Mononuclear cell (primary cell): ENCODE measurements around the gene ADGRB3. TPM values are rescaled to one million over a fixed set of nuclear protein-coding genes. Genes with fewer than 3 reads are reported as not detected.

ENCODE experiments used
- H3K27me3 ChIP-seq: 2 replicates; pipeline ENCODE4 v1.6.0; 2011; ENCODE audit warnings: low read length, control low read depth; ENCODE audit not compliant: insufficient read depth
- H3K4me1 ChIP-seq: 2 replicates; pipeline ENCODE4 v1.5.1; 2011; ENCODE audit warnings: mild to moderate bottlenecking, low read length, control low read depth; ENCODE audit not compliant: insufficient read depth
- H3K4me3 ChIP-seq: 2 replicates; pipeline ENCODE4 v1.5.1; 2011; ENCODE audit warnings: mild to moderate bottlenecking, low read length, moderate library complexity
- H3K9me3 ChIP-seq: 2 replicates; pipeline ENCODE4 v1.5.1; 2011; ENCODE audit warnings: low read depth, mild to moderate bottlenecking, control low read depth, low read length
- total RNA-seq: library from RNA; depleted of rRNA; stranded (reverse); fragments of >200 nt; gene quantifications from one replicate; pipeline ENCODE4 v1.2.3, GENCODE V29; 2012

ADGRB3 gene
- total RNA-seq, 1 donor, result 0.10 TPM

DNA sequence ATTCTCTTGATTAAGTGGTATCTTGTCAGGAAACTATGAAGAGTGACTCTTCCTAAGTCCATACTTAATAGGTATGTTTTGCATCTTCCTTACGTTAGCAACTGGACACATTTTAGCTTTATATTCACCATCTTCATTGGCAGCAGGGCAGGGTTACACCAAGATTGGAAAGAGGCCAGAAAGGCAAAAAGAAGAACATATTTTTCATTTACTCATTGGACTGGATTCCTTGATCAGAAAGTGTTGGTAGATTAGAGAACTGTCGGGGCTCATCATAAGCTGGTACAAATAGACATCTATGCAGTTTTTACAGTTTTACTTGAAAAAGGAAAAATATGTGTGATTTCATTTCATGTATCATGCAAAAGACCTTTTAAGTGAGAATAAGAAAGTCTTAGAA, 696.8 kb downstream of the ADGRB3 start:
- H3K4me3 ChIP-seq, result no peak overlapping the region
- H3K9me3 ChIP-seq, result no peaks in the 10 kb centered on the region
- H3K27me3 ChIP-seq, result no peaks in the 10 kb centered on the region
- no peaks in the 10 kb centered on the region for H3K4me1 ChIP-seq

DNA sequence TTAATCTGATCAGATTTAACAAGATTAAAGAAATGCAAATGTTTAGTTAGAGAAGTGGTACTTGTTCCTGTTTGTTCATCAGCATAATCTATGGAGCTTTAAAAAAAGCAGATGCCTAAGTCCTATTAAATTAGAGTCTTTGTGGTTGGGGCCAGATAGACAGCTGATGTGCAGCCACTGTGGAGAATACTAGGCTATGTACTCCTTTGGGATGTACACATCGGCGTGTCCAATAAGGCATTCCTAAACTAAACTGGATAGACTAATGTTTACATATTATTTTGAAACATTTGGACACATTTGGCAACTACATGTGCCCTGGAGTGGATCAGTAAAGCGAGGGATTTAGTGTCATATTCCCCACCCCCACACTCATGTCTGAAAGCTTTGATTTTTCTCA, 702.2 kb downstream of the ADGRB3 start:
- H3K9me3 ChIP-seq, result no peaks in the 10 kb centered on the region
- no peak overlapping the region for H3K4me3 ChIP-seq
- H3K4me1 ChIP-seq, result no peaks in the 10 kb centered on the region
- H3K27me3 ChIP-seq, result no peaks in the 10 kb centered on the region

DNA sequence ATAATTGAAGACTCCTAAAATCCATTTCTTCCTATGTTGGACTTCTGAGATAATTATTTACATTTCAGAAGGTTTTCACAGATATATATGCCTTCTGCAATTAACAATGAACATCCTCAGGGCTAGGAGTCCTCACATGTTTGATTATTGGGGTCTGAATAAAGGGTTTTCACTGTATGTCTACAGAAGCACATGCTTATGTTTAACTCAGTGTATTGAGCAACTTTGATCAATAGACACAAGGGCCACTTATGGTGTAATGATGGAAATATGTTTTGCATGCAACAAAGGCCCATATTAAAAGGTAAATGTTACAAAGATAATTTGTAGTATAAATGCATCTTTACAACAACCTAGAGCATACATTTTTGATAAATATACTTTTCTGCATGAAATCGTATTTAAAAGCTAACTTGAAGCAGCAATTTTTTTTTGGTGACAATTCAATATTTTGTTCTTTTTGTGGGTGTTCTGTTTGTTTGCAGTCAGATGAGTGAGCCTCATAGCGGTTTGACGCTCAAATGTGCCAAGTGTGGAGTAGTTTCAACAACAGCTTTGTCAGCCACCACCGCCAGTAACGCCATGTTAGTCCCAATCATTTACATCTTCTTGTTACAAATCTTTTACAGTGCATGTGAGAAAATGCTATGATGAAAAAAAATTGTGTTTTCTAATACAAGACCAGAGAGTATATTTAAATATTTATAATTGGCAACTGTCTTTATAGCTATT, 703.5 kb downstream of the ADGRB3 start:
- Histone ChIP-seq H3K4me3 (no peak overlapping the region), H3K27me3 (no peaks in the 10 kb centered on the region), H3K9me3 (no peaks in the 10 kb centered on the region), H3K4me1 (no peaks in the 10 kb centered on the region)

DNA sequence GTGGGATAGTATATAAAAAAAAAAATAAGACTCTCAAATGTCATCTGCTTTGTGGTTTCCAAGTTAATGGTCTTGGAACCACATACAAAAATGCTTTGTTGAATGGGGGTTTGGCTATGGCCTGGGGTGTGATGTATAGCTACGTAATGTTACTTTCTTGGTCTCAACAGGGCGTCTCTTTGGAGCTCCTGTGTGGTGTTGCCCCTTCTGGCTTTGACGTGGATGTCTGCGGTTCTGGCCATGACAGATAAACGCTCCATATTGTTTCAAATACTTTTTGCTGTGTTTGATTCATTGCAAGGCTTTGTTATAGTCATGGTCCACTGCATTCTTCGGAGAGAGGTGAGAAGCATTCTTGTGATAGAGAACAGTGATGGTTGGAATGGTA, 704.1 kb downstream of the ADGRB3 start:
- H3K4me3 ChIP-seq, result no peak overlapping the region
- no peaks in the 10 kb centered on the region for H3K27me3 ChIP-seq
- no peaks in the 10 kb centered on the region for H3K9me3 ChIP-seq
- no peaks in the 10 kb centered on the region for H3K4me1 ChIP-seq

DNA sequence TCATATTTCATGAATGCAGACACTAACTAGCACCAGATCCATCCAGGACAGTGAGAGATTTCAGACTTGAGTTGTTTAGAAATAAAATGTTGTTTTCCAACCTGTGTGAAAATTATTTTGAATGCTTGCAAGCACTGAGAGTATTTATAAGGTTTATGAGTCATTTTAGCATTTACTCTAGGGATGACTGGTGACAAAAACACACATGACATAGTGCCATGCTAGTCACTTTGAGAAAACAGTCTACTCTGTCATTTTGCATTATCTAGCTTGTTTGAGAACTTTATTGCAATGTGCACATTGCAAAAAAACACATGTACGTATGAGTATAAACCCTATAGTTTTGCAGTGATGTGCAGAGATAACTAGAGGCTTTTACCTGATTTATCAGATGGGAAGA, 705.1 kb downstream of the ADGRB3 start:
- no peaks in the 10 kb centered on the region for H3K27me3 ChIP-seq
- H3K9me3 ChIP-seq, result no peaks in the 10 kb centered on the region
- H3K4me3 ChIP-seq, result no peak overlapping the region

DNA sequence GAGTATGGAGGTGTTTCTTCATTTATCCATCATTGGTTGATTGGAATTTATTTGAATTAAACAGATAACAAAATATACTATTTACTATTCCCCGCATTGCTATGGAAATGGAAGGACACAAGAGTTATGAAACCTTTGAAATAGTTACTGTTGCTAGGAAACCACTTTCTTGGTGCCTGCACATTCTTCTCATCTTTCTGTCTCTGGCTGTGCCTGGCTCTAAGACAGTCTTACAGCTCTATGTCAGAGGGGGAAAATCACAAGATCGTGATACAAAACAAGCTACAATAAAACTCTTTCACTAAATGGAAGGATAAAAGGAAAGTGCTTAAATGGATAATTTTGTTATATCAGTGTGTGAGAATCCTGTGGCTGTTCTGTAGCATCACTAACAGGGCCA, 708.8 kb downstream of the ADGRB3 start:
- H3K4me1 ChIP-seq, result no peaks in the 10 kb centered on the region
- no peaks in the 10 kb centered on the region for H3K9me3 ChIP-seq
- no peaks in the 10 kb centered on the region for H3K27me3 ChIP-seq
- H3K4me3 ChIP-seq, result no peak overlapping the region

More for the DNA sequence above, 705.1 kb downstream of the ADGRB3 start:
- H3K4me1 ChIP-seq, result no peaks in the 10 kb centered on the region

DNA sequence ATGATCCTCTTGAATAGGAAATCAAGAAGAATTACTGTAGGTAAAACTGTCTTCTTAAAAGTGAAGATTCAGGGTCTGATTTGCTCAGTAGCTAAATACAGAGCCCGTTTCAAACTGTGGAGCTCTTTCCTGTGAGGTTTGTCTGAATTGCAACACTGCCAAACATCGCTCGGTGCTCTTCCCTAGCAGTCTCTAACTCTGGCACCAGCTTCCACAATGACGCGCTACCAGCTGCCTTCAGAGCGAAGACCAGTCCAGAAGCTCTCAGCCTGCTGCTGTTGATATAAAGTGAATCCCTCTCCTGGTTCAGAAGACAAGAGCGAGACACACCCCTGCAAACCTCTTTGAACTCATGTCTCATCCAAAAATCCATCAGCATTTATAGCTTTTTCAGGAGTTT, 714.7 kb downstream of the ADGRB3 start:
- Histone ChIP-seq H3K9me3 (no peaks in the 10 kb centered on the region), H3K27me3 (no peaks in the 10 kb centered on the region), H3K4me3 (no peak overlapping the region), H3K4me1 (no peaks in the 10 kb centered on the region)

DNA sequence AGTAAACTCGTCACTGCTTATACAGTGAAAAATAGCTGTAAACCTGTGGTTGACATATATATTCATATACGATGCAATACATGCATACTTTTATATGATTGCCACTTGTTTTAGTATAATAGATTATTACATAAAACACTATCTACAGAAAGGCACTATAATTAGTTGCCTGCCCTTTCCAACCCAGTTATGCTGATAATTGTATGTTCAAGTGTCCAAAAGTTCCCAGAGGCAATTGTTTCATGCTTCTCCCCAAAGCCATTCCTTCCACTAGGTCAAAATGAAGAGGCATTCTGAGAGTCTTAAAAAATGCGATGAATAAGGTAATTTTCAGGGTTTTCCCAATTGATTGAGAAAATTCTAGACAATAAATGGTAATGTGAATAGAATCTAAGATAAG, 727.1 kb downstream of the ADGRB3 start:
- Histone ChIP-seq H3K4me3 (no peak overlapping the region), H3K27me3 (no peaks in the 10 kb centered on the region), H3K9me3 (no peaks in the 10 kb centered on the region), H3K4me1 (no peaks in the 10 kb centered on the region)

DNA sequence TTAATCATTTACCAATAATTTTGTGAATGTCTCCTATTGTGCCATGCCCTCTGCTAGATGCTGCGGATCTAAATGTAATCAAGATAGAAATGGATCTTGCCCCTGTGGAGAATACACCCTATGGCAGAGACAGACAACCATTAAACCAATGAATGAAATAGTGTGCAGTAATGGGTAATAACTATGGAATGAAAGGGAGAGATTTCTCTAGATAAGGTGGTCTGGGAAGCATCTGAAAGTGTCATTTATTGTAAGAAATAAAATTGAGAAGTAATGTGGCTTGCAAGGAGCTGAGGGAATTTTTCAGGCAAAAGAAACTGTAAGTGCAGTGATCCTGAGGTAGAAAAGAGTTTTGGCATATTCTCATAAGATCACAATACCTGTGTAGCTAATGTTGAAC, 731.7 kb downstream of the ADGRB3 start:
- Histone ChIP-seq H3K4me1 (no peaks in the 10 kb centered on the region), H3K9me3 (no peaks in the 10 kb centered on the region), H3K4me3 (no peak overlapping the region), H3K27me3 (no peaks in the 10 kb centered on the region)

DNA sequence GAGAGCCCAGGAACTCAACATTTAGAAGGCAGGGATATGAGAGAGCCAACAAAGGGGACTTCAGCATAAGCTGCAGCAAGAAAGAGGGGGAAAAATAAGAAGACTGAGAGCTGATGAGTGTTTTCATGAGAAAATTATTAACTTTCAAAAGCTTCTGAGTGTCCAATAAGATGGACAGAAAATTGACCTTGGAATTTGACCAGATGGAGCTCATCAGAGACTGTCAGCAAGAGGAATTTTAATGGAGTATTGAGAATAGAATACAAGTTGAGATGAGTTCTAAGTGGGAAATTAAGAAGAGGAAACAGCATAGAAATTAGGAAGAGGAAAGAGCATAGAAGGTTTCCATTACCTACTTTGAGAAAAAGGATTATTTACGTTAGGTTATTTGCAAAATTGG, 733.5 kb downstream of the ADGRB3 start:
- H3K4me3 ChIP-seq, result no peak overlapping the region
- H3K9me3 ChIP-seq, result no peaks in the 10 kb centered on the region
- H3K4me1 ChIP-seq, result no peaks in the 10 kb centered on the region
- no peaks in the 10 kb centered on the region for H3K27me3 ChIP-seq

DNA sequence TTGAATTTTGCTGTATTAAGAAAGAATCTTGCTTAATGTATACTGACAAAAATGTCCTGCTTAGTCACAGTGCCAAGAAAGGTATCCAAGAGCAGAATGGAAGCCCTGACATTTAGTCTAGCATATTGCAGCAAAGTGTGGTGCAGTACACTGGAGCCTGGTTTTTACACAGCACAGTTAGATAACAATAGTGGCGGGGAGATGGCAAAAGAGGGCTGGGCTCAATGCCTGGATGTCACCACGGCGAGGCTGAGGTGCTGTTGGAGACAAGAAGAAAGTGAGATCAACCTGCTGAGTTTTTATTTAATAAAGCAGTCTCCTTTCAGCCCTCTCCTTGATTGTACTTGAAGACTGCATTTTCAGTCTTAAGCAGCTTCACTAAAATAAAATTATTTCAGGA, 735.7 kb downstream of the ADGRB3 start:
- H3K4me3 ChIP-seq, result no peak overlapping the region
- no peaks in the 10 kb centered on the region for H3K4me1 ChIP-seq
- no peaks in the 10 kb centered on the region for H3K9me3 ChIP-seq
- H3K27me3 ChIP-seq, result no peaks in the 10 kb centered on the region

DNA sequence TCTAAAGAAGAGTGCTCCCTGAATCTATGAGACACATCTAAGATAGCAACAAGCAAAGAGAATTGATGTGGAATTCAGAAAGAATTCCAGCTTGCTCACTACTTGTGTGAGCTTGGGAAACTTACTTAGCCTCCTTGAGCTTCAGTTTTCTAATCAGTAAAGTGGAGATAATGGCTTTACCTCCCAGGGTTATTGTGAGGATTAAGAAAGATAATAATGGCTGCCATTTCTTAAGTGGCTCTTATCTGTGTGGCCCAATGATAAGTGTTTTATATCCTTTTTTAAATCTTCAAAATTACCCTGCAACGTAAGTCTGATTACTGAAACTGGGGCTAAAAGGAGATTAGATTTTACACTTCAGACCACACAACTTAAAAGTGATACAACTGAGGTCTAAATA, 743.2 kb downstream of the ADGRB3 start:
- H3K4me1 ChIP-seq, result no peaks in the 10 kb centered on the region
- H3K9me3 ChIP-seq, result no peaks in the 10 kb centered on the region
- no peak overlapping the region for H3K4me3 ChIP-seq
- no peaks in the 10 kb centered on the region for H3K27me3 ChIP-seq

DNA sequence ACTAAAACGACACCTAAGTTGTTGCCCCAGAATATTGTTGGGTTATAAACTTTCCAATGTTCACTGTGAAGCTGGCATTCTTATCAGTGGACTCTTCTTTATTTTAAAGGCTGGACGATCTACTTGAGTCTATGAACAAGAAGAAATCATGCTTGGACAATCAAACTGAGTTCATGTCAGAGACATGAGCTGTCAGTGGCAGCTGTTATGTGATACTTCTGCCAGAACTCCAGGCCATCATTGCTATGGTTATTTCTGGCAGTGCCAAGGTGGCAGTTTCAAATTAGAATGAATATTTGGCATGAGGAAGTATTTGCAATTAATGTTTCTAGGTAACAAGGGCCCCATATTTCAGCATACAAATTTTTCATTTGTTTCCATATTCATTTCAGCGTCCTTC, 744.4 kb downstream of the ADGRB3 start:
- no peaks in the 10 kb centered on the region for H3K9me3 ChIP-seq
- H3K4me3 ChIP-seq, result no peak overlapping the region
- H3K27me3 ChIP-seq, result no peaks in the 10 kb centered on the region
- no peaks in the 10 kb centered on the region for H3K4me1 ChIP-seq

DNA sequence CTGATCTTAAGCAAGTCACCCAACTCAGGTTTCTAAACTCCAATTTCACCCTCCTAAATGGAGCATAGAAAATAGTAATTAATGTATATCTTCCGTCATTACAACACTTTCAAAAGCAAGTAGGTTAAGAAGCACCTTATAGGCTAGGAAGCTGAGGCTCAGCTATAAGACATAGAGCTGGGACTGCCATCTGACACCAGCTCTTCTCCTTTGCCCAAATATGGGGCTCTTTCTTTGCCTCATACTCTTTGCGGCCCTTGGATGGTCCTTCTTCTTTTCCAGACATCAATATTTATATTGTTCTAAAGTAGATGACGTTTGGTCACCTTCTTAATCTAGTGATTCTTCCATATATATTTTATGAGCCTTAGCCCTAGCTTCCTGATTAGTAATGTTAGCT, 748.5 kb downstream of the ADGRB3 start:
- Histone ChIP-seq H3K4me3 (no peak overlapping the region), H3K9me3 (no peaks in the 10 kb centered on the region), H3K4me1 (no peaks in the 10 kb centered on the region), H3K27me3 (no peaks in the 10 kb centered on the region)

DNA sequence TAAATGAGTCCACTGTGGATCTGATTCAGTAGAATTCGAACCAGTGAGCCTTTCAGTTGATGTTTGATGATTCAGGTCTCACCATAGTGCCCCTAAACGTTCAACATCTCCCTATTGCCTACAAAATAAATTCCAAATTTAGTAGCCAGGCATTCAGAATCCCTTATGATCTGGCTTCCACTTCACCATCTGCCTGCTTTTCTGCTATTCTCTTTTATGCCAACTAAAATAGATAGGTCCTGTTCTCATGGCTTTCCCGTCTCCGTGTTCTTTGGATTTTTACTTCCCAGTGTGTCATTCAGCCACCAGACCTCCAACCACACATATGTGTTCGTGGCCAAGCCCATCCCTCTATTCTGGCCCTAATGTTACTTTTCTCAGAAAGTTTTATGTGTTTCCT, 751.3 kb downstream of the ADGRB3 start:
- Histone ChIP-seq H3K4me3 (no peak overlapping the region), H3K4me1 (no peaks in the 10 kb centered on the region)

DNA sequence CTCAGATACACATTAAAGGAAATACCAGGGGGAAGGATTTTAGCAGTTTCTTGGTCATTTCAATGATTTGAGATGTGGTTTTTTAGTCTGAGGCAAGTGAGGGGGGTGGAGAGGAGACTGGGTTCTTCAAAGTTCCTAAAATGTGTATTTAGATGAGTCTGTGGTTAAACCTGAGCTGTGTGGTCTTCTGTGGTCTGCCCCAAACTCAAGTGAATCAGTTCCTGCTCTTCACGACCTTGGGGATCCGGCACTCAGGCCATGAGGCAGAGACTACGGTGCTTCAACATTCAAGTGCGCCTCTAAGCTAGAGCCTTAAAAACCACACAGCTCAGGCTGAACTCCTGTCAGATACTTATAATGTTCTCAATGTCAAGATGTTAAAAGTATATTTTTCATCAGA, 755.0 kb downstream of the ADGRB3 start:
- no peaks in the 10 kb centered on the region for H3K9me3 ChIP-seq
- H3K4me1 ChIP-seq, result no peaks in the 10 kb centered on the region
- H3K27me3 ChIP-seq, result no peaks in the 10 kb centered on the region
- no peak overlapping the region for H3K4me3 ChIP-seq

More for the DNA sequence above, 751.3 kb downstream of the ADGRB3 start:
- H3K9me3 ChIP-seq, result no peaks in the 10 kb centered on the region
- no peaks in the 10 kb centered on the region for H3K27me3 ChIP-seq
